GM19468 (cell line): ENCODE measurements around the gene CRYBG2.
"Not testable (repeated sequence)": the region's sequence is repeated elsewhere in the genome, so short reads cannot be mapped to it uniquely, and the experiment has no call there.

Experiments
- ATAC-seq: cut with Tn5 transposase; IDR thresholded peaks from one replicate; pipeline ENCODE4 v1.9.1; 2021; ENCODE audit warnings: mild to moderate bottlenecking, moderate library complexity, moderate number of reproducible peaks; ENCODE audit not compliant: unreplicated experiment; ENCODE audit errors: extremely low read depth

CRYBG2 gene

GRCh38 chr1:26351590-26352337, 2.2 kb downstream of the CRYBG2 start:
- ATAC-seq: no peak

- no peak for ATAC-seq
These were observed 3.0 kb downstream of the CRYBG2 start for GRCh38 chr1:26350701-26351589.

- ATAC-seq: no peak
These were observed 3.6 kb downstream of the CRYBG2 start for GRCh38 chr1:26350343-26350700.

- ATAC-seq: no peak
These were observed 4.1 kb downstream of the CRYBG2 start for GRCh38 chr1:26349877-26350244.

- ATAC-seq: no peak
These were observed 4.6 kb downstream of the CRYBG2 start for GRCh38 chr1:26349188-26349876.

GRCh38 chr1:26346274-26347033, 7.5 kb downstream of the CRYBG2 start:
- no peak for ATAC-seq

- no peak for ATAC-seq
These were observed 8.2 kb downstream of the CRYBG2 start for GRCh38 chr1:26345718-26346117.

GRCh38 chr1:26344147-26344920, 9.6 kb downstream of the CRYBG2 start:
- ATAC-seq: no peak

GRCh38 chr1:26340047-26340481, 13.9 kb downstream of the CRYBG2 start:
- no peak for ATAC-seq

GRCh38 chr1:26338670-26339069, 15.3 kb downstream of the CRYBG2 start:
- no peak for ATAC-seq

GRCh38 chr1:26337625-26338024, 16.3 kb downstream of the CRYBG2 start:
- ATAC-seq: no peak

- ATAC-seq: no peak
These were observed 16.8 kb downstream of the CRYBG2 start for GRCh38 chr1:26337206-26337535.

GRCh38 chr1:26336477-26337205, 17.3 kb downstream of the CRYBG2 start:
- no peak for ATAC-seq

GRCh38 chr1:26335774-26336476, 18.0 kb downstream of the CRYBG2 start:
- no peak for ATAC-seq

- not testable (repeated sequence) for ATAC-seq
These were observed 20.6 kb downstream of the CRYBG2 start for GRCh38 chr1:26333312-26333711.

- no peak for ATAC-seq
These were observed 23.7 kb downstream of the CRYBG2 start for GRCh38 chr1:26330276-26330675.

GRCh38 chr1:26329380-26329779, 24.6 kb downstream of the CRYBG2 start:
- not testable (repeated sequence) for ATAC-seq

GRCh38 chr1:26328597-26328996, 25.3 kb downstream of the CRYBG2 start:
- no peak for ATAC-seq
